ENCODE measurements around the gene YKT6.

YKT6 gene

GRCh38 chr7:44236333-44236728 is 35.6 kb downstream of the YKT6 start:
- no peak for DNase-seq

DNA sequence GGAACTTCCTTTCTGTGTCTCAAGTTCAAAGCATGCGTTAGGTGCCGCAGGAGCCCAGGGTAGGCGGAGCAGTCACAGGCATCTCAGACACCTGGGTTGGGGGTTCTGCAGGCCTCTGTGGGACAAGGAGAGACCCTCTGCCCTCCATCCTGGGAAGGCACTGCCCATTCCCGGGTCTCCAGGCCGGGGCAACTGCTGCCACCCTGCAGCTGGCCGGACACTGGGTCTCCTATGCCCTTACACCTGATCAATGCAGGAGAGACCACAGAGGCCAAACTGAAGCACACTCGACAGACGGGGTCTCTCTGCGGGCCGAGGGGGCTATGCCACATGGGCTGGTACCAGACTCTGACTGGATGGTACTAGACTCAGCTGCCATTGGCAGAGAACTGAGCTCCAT is 36.9 kb downstream of the YKT6 start:
- DNase-seq, result no peak

DNA sequence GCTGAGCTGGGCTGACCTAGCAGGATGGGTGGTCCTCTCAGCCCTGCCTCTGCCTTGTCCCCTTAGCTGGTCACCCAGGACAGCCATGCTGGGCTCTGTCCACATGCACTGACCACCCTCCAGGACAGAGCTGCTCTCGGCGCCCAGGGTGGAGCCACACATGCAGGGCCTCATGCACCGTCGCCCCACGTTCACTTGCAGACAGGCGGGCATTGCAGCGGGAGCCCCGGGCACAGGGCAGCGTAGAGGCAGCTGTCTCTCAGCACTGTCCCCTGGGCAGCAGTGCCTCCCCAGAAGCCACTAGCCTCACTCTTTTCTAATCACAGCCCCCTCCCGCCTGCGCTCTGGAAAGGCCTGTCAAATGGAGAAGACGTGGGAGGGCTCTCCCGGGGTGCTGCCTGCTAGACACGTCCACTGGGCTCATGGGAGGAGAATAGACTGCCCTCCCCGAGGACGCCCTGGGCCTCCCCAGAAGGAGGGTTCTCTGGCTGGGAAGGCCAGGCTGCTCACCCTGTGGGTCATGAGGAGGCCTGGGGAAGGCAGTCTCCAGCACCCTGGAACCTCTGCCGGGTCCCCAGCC is 37.4 kb downstream of the YKT6 start:
- no peak for DNase-seq

GRCh38 chr7:44239361-44239760 is 38.6 kb downstream of the YKT6 start:
- no peak for DNase-seq

DNA sequence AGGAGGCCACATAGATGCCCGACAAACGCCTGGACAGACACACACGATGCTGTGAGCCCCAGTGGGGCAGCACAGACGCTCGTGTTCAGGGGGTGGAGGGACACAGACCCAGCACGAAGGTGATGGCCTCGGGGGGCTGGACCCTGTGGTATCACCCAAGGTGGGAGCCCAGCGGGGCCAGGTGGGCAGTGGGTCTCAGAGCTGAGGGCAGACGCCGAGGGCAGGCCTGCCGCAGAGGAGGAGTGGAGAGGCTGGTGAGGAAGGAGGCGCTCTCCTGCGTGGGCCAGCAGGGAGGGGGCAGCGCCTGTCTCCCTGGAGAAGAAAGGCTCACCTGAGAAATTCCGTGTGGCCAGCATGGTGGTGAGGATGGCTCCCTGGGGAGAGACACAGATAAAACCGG is 39.6 kb downstream of the YKT6 start:
- no peak for DNase-seq

- DNase-seq, result peak; percentile 82
These were observed 40.3 kb downstream of the YKT6 start for GRCh38 chr7:44240983-44241510.

- DNase-seq, result no peak
These were observed 41.3 kb downstream of the YKT6 start for GRCh38 chr7:44242091-44242490.

DNA sequence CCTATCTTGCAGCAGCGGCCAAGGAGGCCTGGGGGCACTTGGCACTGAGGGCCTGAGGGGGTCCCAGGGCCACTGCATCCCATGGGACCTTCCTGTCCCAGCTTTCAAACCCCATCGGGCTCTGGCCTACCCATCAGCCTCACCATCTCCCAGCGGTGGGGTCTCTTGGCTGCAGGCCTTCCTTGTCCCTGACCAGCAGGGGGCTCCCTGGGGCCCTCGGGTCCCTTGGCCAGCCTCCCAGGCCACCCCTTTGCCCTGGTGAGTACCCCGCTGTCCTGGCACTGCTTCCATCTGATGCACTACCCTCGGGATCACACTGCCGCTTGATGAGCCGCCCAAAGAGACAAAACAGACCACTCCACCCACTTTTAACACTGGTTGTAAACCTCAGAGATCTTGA is 43.5 kb downstream of the YKT6 start:
- DNase-seq, result peak; percentile 72

DNA sequence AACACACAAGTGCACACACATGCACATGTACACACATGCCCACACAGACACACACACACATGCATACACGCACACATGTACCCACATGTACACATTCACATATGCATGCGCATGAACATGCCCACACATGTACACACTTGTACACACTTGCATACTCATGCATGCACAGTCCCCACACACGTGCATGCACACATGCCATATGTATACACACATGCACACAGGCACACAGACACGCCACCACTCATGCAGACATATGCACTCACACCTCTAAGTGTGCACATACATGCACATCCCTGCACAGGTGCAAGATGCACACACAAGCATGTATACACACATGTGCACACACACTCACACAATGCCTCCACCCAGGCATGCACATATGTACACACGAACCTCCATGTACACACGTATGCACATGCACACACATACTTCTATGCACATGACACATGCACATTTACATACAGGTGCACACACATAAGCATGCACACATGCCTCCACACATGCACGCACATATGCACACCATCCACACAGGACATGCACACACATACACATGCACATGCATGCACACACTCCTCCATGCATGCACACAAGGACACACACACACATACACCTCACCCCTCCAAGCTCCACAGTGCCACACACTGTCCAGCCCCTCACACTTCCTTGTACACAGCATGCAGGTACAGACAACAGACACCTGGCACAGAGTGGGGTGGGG is 45.8 kb downstream of the YKT6 start:
- DNase-seq, result no peak

DNA sequence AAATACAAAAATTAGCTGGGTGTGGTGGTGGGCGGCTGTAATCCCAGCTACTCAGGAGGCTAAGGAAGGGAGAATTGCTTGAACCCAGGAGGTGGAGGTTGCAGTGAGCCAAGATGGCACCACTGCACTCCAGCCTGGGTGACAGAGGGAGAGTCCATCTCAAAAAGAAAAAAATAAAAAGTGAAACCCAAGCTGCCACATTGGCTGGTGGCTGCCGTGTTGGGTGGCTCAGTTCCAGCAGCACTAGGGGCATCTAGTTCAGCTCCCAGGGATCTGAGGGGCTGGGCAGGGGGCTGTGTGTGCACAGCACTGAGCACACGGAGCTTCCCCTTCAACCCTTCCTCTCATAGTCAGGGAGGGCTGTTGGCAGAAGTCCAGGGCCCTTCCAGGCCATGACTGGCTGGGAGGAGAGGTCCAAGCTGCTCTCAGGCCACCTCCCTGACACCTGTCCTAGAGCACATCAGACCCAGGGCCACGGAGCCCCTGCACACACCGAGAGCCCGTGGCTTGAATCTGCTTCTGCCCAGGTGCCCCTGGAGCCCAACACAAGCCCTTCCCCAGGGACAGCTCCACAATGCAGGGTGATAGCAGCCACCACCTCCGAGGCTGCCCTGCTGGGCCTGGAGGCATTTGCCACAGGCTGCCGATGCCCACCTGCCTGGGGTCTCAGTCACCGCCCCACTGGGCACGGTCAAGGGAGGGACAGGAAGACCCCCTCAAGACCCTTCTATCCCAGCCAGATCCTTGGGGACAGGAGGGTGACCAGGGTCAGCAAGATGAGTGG is 47.3 kb downstream of the YKT6 start:
- DNase-seq, result no peak

GRCh38 chr7:44249639-44250234 is 49.0 kb downstream of the YKT6 start:
- DNase-seq, result no peak

GRCh38 chr7:44251269-44251668 is 50.5 kb downstream of the YKT6 start:
- DNase-seq, result no peak

GRCh38 chr7:44251881-44252280 is 51.1 kb downstream of the YKT6 start:
- DNase-seq, result no peak

- no peak for DNase-seq
These were observed 55.7 kb downstream of the YKT6 start for GRCh38 chr7:44256459-44256858.

GRCh38 chr7:44257213-44257612 is 56.4 kb downstream of the YKT6 start:
- DNase-seq, result no peak

GRCh38 chr7:44257618-44258422 is 57.0 kb downstream of the YKT6 start:
- DNase-seq, result peak; percentile 89

DNA sequence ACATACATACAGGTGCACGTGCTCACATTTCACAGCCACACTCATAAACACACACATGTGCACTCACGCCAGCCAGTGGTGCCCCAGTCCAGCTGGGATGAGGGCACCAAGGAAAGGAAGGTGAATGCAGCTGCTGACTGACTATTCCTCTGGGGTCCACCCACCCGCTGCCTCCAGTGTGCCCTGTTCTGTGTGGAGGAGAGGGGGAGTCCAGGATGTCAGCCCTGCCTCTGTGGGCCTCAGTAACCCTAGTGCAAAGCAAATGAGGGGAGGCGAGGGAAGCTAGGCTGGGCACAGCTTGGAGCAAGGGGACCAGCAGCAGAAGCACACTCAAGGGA is 57.6 kb downstream of the YKT6 start:
- no peak for DNase-seq

DNA sequence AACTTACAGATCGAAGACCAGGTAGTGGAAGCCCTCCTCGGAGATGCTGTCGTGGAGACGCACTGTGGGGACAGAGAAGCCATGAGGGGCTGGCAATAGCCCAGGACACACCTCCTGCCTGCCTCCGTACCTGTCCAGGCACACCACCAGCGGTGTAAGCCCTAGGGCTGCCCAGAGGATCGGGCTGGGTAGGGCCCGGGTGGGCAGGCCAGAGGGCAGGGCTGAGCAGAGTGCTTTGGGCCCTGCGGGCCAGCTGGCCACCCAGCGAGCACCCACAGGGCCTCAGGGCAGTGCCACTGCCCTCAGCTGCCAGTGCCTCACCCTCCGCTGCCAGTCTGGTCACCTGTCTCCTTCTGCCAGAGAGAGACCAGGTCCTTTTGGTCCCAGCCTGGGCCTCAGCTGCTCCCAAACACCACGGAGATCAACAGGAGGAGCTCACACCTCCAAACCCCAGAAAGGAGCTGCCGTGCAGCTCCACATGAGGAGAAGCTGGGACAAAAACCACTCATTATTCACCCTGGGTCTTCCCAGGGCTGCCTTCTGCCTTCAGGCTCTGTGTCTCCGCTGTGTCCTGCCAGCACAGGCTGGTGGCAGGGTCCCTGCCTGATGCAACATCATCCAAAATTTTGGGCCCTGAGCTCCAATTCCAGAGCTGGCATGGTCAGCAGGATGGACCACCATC is 58.2 kb downstream of the YKT6 start:
- DNase-seq, result no peak

DNA sequence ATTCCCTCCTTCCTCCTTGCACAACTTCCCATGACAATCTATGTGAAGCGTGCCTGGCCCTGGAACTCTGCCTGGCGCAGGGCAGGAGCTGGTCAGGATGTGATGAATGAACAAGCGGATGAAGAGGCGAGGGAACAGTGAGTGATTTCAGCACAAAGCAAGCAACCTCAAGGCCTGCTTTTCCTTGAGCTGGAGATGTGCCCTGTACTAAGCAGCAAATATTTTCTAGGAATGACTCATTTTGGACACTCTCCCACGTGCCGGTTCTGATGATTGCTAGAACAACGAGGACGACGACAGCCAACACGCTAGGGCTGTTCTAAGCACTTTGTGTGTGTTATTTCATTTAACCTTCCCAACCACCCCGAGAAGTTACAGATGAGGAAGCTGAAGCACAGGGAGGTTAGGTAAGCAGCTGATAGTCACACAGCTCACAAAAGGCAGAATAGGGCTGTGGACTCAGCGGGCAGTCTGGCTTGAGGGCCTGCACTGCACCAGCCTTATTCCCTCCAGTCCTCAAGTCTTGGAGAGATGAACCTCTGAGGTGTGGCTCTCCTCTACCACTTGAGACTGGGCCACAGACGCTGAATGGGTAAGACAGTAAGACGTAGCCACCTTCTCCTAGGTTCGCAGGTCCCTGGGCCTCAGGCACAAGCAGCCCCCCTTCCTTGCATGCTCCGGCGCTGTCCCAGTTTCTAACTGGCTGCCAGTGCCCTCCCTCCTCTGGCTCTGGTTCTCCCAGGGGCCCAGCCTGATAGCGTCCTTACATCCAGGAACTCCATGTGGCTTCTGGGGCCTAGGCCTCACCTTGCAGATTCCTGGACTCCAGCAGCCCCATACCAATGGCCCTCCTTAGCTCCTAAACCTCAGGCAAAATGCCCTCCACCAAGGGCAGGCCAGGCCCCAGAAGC is 59.0 kb downstream of the YKT6 start:
- DNase-seq, result no peak

GRCh38 chr7:44261240-44261639 is 60.5 kb downstream of the YKT6 start:
- DNase-seq, result no peak

DNA sequence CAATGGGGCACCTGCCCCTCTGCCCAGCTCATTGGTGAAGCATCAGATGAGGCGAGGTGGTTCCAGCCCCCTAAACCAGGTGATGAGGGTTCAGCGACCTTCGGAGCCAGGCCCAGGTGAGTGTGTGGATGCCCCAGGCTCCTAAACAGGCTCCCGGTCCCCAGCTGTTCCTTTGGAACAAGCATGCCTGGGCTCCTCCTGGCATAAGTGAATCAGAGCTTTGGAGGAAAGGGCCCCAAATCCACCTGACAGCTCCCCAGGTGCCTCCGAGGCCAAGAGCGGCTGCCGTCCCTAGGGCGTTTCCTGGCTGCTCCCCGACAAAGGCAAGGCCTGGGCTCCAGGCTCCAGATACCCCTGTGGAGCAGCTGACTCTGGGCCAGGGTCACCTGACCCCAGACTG is 61.3 kb downstream of the YKT6 start:
- no peak for DNase-seq

Measured in activated effector memory CD4-positive, alpha-beta T cell treated with anti-CD3 and anti-CD28 coated beads, Interleukin-2, amount 50 U/mL, for 16 hours (primary cell).